Head of caudate nucleus (tissue), 42 donors: ENCODE measurements around the gene KAZALD1.

Source experiments
- DNase-seq, 42 donors: peaks; one replicate each; pipeline versions ENCODE4 v3.0.0 to v3.0.0-alpha.2; 2020 to 2021; ENCODE audit warnings: mixed read lengths in 7 of 42
- intact Hi-C: fragments of 100-400 bp; cut with DNase I; formaldehyde crosslinking; loops from one replicate; pipeline ENCODE4 v1.15.0; 2022

The KAZALD1 gene

DNA sequence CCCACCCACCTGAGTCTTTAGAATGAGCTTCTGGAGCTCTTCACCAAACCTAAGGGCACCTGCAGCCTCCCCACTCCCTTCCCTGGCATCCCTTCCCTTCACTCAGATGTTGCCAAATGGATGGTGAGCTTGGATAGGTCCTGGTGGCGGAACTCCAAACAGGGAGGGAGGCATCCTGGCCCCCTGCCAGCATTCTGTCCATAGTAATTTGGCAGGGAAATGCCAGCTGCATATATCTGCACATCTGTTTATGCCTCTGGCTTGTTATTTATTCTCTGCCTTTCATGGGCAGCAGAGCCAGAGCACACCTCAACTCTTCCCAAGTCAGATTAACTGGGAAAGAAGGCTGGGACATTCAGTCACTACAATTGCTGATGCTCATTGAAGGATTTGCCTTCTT is 18.1 kb downstream of the KAZALD1 start:
- DNase-seq: no peak
- intact Hi-C loops: no loop called here

- intact Hi-C loops: no loop called here
- no peak for DNase-seq
Measured at GRCh38 chr10:101080933-101081931, 19.4 kb downstream of the KAZALD1 start.

DNA sequence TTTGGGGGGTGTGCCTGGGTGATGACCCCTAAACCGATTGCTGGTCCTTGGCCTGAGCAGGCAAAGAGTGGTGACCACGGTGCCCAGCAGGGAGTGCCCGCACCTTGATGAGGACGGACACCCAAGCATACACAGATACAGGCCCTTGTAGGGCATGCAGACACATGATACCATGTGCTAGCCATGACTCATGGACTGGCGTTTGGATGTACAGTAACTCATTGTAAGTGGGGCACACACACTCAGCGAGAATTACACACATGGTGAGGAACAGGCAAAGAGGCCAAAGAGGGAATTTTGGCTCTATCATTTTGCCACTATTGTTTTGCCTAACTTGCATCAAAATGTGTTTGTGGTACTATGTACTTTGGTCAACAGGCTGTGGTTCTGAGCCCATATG is 24.1 kb downstream of the KAZALD1 start:
- intact Hi-C loops: no loop called here
- DNase-seq: no peak

DNA sequence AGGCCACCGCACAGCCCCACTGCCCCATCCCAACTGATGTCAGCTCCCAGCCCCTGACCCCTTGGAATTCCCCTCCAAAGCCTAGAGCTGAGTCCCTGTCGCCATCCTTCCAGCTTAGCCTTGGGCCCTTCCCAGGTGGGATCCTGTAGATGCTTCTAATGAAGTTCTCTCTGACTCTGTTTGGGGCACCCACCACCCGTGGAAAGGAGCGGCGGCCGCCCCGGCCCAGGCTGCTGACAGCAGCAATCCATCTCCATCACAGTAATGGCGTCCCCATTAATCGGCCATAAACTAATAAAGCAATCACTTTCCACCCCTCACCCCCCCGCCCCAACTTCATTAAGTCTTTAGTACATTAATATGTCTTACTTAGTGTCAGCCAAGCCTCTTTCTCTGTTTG is 25.6 kb downstream of the KAZALD1 start:
- intact Hi-C loops: no loop called here
- no peak for DNase-seq

DNA sequence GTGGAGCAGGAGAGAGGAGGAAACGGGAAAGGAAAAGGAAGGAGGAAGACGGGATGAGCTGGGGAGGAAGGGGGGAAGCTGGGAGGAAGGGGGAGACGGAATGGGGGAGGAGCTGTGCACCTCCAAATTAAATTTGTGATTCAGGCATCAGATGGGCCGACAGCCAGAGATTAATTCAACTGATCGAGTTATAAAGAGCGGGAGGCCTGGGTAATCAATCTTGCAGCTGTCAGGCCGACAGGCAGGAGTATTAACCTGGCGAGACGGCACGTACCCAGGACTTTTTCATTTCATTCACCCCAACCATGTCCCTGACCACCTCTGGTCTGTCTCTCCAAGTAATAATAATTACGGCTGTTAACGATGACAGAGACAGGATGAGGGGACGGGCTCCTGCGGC is 26.2 kb downstream of the KAZALD1 start:
- intact Hi-C loops: no loop called here
- no peak for DNase-seq

DNA sequence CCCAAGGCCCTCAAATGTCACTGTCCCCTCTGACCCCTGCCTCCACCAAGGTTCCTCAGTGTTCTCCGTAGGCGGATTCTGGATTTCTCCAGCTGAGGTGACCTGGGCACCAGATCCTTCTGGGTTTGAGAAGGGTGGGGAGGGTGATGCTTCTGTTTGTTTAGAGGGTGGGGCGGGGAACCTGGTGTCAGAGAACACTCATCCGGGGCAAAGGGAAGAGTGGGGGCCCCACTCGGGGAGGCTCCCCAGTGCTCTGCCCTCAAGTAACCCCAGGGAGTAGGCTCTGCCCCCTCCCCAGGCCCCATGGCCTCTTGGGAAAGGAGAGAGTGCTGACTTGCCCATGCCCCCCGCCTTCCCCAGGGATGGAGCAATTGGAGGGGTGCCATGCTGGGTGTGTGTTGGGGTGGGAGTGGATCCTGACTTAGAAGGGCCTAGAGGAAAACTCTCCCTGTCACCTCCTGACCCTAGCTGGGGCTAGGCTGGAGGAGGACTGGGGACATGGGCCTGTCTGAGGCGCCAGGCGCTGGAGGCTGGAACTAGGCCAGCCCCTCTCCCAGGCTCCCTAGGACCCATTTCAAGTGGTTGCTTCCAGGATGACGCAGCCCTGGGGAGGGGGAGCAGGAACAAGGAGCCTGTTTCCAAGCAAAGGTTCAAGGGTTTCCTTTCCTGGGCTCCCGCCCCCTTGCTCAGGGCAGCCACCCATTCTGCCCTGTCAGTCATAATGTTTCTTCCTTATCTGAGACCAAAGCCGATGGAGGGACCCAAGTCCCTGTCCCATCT is 27.9 kb downstream of the KAZALD1 start:
- no peak for DNase-seq
- intact Hi-C loops: no loop called here

DNA sequence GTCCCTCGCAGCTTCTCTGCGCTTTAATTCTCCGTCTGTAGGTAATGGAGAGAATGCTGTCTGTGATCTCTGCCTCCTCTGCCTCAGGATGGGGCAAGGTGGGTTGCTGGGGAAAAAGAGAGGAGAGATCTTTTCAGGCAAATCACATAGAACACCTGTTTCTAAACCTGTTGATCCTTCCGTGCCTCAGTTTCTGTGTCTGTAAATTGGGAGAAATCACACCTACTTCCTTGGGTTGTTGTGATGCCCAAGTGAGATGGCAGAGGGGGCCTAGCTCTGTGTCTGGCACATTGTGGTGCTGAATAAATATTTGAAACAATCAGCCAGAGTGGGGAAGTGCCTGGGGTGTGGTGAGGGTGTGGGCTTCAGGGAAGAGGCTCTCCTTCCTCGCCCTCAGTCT is 28.8 kb downstream of the KAZALD1 start:
- no peak for DNase-seq
- intact Hi-C loops: no loop called here

DNA sequence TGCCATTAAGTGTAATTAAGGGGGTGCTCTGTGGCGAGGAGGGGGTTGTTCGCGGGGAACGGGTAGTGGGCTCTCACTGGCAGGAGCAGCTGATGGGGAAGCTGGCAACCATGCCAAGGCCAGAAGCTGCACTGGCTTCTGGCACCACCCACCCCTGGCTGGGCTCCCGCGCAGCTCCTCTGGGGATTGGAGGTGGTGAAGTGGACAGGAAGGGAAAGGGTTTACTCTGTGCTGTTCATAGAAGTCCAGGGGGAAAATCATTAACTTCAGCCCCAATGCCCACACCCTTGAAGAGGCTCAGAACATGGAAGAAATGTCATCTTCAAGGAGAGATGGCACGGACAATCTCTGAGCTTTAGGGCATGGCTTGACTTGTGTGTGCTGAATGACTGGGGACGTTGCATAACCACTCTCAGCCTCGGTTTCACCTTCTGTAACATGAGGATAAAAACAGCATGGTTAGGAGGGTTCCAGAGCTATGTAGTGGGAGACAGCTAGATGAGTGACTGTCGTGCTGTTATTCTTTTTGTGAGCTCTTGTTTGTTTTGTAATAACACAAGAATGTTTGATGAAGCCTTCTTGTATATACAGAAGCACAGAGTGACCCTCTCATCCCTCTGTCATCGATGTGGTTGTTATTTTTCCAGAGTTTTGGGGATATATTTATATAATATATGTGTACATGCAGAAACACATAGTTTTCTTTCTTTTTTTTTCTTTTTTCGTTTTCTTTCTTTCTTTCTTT is 29.9 kb downstream of the KAZALD1 start:
- DNase-seq: no peak
- intact Hi-C loops: no loop called here

GRCh38 chr10:101092881-101093354 is 31.1 kb downstream of the KAZALD1 start:
- intact Hi-C loops: no loop called here

DNA sequence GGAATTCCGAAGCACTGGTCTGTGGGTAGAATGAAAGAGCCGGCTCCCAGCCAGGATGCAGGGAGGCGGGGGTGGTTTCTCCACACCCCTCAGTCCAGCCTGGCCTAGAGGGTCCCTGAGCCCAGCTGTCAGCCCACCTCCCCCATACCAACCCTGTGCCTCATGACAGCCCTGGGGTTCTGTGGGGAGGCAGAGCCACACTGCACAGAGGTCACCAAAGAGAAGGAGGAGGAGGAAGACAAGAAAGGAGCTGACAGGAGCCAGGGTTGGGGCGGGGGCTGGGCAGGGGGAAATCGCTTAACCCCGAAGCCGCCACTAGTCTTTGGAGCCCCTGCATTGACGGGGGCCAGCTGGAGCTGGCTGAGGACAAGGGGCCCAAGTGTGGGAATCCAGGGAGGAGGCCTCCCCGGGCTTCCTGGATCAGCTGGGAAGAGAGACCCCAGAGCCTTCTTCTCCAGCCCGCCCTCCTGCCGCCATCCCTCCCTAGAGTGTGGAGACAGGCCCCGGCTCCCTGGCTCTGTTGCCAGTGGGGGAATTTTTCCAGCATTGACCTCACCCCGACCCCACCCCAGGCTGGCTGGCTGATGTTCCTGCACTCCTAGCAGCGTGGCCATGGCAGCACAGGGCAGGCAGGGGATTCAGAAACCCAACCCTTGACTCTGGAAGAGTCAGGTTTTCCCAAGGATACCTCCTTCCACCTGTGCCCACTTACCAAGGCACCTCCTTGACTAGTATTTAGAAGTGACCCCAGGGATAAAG is 32.5 kb downstream of the KAZALD1 start:
- no peak for DNase-seq
- intact Hi-C loops: no loop called here

More at GRCh38 chr10:101092881-101093354, 31.1 kb downstream of the KAZALD1 start:
- no peak for DNase-seq

GRCh38 chr10:101095004-101095403 is 33.2 kb downstream of the KAZALD1 start:
- intact Hi-C loops: loop anchor here (5.0 kb wide), 1 partner anchor 47 kb away; no protein-coding TSS in a partner anchor
- no peak for DNase-seq

DNA sequence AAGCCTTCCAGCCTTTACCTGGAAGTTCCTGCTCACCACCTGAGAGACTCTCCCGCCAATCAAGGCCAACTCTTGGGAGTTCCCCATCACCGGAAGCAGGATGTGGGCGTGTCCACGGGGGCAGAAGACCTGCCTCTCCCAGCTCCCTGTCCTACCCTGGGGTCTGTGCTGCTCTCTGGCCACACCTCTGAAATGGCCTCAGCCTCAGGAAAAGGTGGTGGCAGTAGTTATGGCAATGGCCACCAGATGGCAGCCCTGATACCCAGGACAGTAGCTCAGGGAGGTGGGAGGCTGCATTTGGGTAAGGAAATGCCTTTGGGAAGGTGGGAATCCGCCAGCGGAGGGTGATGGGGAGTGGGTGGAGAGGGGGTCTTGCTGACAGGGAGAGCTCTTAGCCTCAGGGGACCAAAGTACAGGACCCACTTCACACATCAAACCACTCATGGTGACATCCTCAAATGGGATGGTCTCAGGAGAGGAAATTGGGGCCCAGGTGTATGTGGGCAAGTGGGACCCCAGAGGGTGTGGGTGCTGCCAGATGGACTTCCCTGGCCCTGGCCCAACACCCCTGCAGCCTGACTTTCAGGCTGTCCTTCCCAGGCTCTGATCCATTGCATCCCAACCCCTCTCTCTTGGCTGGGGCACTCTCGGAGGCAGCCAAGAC is 33.9 kb downstream of the KAZALD1 start:
- intact Hi-C loops: loop anchor here (5.0 kb wide), 1 partner anchor 47 kb away; no protein-coding TSS in a partner anchor
- DNase-seq: peak; percentile 25 to 84 (median 56)

DNA sequence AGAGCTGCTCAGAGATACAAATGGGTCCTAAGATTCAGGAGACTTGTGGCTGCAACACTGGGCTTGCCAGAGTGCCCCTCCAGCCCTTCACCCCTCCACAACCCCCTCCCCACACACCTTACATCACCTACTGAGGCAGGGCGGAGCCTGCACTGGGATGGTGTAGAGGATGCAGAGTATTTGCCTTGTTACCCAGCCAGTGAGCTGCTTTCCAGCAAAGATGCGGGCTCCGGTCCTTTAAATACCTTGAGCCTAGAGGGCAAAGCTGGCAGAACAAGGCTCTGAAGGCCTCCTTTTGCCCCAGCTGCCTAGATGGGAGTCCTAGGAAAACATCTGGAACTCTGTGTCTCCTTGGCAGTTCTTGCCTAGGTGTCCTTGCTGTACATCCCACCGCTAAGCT is 34.6 kb downstream of the KAZALD1 start:
- intact Hi-C loops: loop anchor here (5.0 kb wide), 1 partner anchor 46 kb away; no protein-coding TSS in a partner anchor
- no peak for DNase-seq

DNA sequence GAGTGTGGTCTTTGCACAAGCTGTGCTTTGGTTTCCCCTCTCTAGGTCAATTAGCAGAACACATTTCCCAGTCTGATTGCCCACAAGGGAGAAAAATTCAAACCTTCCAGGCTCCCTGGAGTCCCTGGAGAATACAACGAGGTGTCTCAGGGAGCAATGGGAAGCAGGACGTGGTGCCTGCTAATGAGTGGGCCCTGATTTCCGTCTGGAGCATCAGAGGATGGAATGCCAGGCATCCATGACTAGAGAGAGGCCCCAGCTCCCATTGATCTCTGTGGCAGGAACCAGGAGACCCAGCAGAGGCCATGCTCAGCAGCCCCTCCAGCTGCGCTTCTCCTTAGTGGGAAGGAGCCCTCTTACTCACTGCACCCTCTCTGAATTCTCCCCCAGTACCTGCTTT is 36.1 kb downstream of the KAZALD1 start:
- intact Hi-C loops: loop anchor here (5.0 kb wide), 1 partner anchor 44 kb away; no protein-coding TSS in a partner anchor
- DNase-seq: no peak

DNA sequence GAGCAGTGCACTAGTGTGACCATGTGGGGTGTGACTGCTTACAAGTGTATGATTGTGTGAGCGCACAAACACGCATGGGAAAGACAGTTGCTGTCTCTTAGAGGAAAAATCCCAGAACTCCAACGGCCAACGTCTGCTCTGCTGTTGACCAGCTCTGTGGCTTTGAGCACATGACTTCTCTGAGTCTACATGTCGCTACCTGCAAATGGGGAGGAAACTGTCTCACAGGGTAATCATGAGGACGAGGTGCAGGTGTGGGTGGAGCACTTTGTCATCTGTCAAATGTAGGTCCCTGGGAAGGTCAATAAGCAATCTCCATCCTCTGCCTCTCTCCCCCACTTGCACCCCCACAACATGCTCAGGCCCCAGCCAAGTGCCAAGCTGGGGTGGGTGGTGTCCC is 38.1 kb downstream of the KAZALD1 start:
- DNase-seq: no peak

DNA sequence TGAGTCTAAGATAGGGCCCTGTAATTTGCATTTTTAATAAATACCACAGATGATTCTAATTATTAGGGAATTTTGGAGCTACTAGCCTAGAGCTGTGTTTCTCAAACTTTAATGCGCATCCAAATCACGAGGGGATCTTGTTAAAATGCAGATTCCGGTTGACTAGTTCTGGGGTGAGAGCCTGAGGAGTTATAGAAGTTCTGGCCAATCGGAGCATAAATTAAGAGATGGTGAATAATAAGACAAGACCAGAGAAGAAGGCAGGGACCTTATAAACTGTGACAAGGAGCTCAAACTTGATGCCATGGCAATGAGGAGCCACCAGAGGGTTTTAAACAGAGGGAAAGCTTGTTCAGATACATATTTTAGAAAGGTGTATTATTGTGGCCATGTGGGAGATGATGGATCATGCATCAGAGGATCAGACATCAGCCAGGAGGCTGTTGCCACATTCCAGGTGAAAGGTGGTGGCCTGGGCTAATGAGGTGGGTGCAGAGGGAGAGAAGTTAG is 39.6 kb downstream of the KAZALD1 start:
- intact Hi-C loops: no loop called here
- DNase-seq: no peak

More for the DNA sequence above, 38.1 kb downstream of the KAZALD1 start:
- intact Hi-C loops: loop anchor here (5.0 kb wide), 1 partner anchor 42 kb away; no protein-coding TSS in a partner anchor

GRCh38 chr10:101103430-101103829 is 41.6 kb downstream of the KAZALD1 start:
- intact Hi-C loops: no loop called here
- no peak for DNase-seq
